ENCODE measurements around the gene DDX47. TPM values are rescaled to one million over a fixed set of nuclear protein-coding genes. Genes with fewer than 3 reads are reported as not detected.

Gene DDX47
- total and polyA plus RNA-seq, 2 of the 13 experiments (the other 11 are each of a cell fraction or from before 2014, with no cell fraction given) = 48.5 to 78.7 TPM

GRCh38 chr12:12796171-12796570, 17.0 kb upstream of the DDX47 start:
- BruUV-seq (replicated peaks) = no TSS peak
- Histone ChIP-seq H3K4me1 (ENCODE audit: insufficient read depth, low read length) (peaks cover 13% of the 10 kb centered on the region; the same call in 1 of the 2 replicates), H3K27ac (ENCODE audit: extremely low read length, insufficient read depth, low read length) (no peak overlapping the region), H3K27me3 (ENCODE audit: control insufficient read depth in 1 of 2, insufficient read depth in 2 of 2, low read length in 2 of 2) (peaks cover 0 to 17% of the 10 kb centered on the region in 2 experiments; a peak in 1 of 5 replicates), H2AFZ (ENCODE audit: low read length) (no peak overlapping the region), H4K20me1 (ENCODE audit: insufficient read depth, low read length) (no peaks in the 10 kb centered on the region), H3K9ac (ENCODE audit: insufficient read depth, low read depth, low read length) (no peak overlapping the region), H3K4me2 (ENCODE audit: low read depth, low read length) (no peak overlapping the region), H3K79me2 (ENCODE audit: insufficient read depth, low read length) (no peaks in the 10 kb centered on the region), H3K36me3 (replicated peaks in 1 of 2; ENCODE audit: control insufficient read depth in 1 of 2, insufficient read depth in 2 of 2, low read length in 2 of 2) (no peaks in the 10 kb centered on the region), H3K4me3 (replicated peaks in 1 of 3; ENCODE audit: insufficient read depth in 1 of 3, low read depth in 2 of 3, low read length in 3 of 3) (no peak overlapping the region), H3K9me3 (ENCODE audit: low read length) (no peaks in the 10 kb centered on the region)
- POLR2A ChIA-PET = no interaction called here
- TF ChIP-seq SMYD3 (CRISPR knock-in tag; IDR thresholded peaks at IDR 0.05) (no peak), ATF7 (IDR thresholded peaks at IDR 0.05) (no peak), ATF7 (CRISPR knock-in tag; IDR thresholded peaks at IDR 0.05) (no peak), ZNF737 (CRISPR knock-in tag; IDR thresholded peaks at IDR 0.05; ENCODE audit: borderline replicate concordance) (no peak), BHLHE40 (IDR thresholded peaks at IDR 0.05; ENCODE audit: low read length) (no peak), BRF2 (CRISPR knock-in tag; IDR thresholded peaks at IDR 0.05) (no peak), JDP2 (CRISPR knock-in tag; IDR thresholded peaks at IDR 0.05; ENCODE audit: borderline replicate concordance) (no peak), ZKSCAN5 (CRISPR knock-in tag; IDR thresholded peaks at IDR 0.05) (no peak)
- CTCF ChIA-PET (ENCODE audit: low intra/inter-chr PET ratio, low total read pairs) = no interaction called here
- intact Hi-C loops (cut with micrococcal nuclease; ENCODE audit: unreplicated experiment) (no loop called here), in situ Hi-C loops (cut with HindIII; ENCODE audit: extremely low pct_ligation_motif_present, low pct_unique_long_range_greater_than_20kb) (loop anchor here (25.0 kb wide), 1 partner anchor 416 kb away; no protein-coding TSS in a partner anchor)
- DNase-seq (ENCODE audit: low spot score) (no peak), FAIRE-seq (no peak), ATAC-seq (no peak)
- 7% methylated on average over 3 of the region's 3 CpGs for WGBS (ENCODE audit: low lambda C conversion rate)

All from HepG2 (cell line).